CD4-positive, alpha-beta T cell (primary cell): ENCODE data around the gene ING4. TPM values are rescaled to one million over a fixed set of nuclear protein-coding genes. Genes with fewer than 3 reads are reported as not detected.

Experiments used
- ATAC-seq: fragments of 200-7000 bp; cut with Tn5 transposase; one replicate; pipeline ENCODE4 v1.10.0; 2022; ENCODE audit warnings: mild to moderate bottlenecking; ENCODE audit not compliant: poor library complexity
- CTCF ChIA-PET: fragments of 350-600 bp; sonication (Branson Sonifier 250); formaldehyde crosslinking; loops from one replicate; lab custom pipeline; 2021; ENCODE audit warnings: antibody characterized with exemption, inconsistent platforms; lab: Charles Lee
- POLR2A ChIA-PET: fragments of 350-600 bp; sonication (Branson Sonifier 250); formaldehyde crosslinking; loops from one replicate; lab custom pipeline; 2021; ENCODE audit warnings: antibody characterized with exemption, inconsistent platforms; lab: Charles Lee
- DNase-seq, 14 experiments: peaks; one replicate each; pipeline ENCODE4 v3.0.0-alpha.2; 2013 to 2020; ENCODE audit warnings: mixed read lengths in 2 of 14
- H3K27ac ChIP-seq, 2 donors: one replicate each; pipeline versions ENCODE4 v1.5.1 to v1.7.0; 2013; ENCODE audit warnings: low read length in 2 of 2, low read depth in 1 of 2, mild to moderate bottlenecking in 1 of 2
- H3K27me3 ChIP-seq, 2 experiments: 1 replicate in 1 of 2; 2 replicates in 1 of 2; pipeline versions ENCODE4 v1.6.1 to v1.7.0; 2013; ENCODE audit warnings: low read length in 2 of 2, control low read depth in 1 of 2, mild to moderate bottlenecking in 1 of 2, moderate library complexity in 1 of 2; ENCODE audit not compliant: insufficient read depth in 2 of 2, control insufficient read depth in 1 of 2
- H3K36me3 ChIP-seq: one replicate; pipeline ENCODE4 v1.6.1; 2013; ENCODE audit warnings: low read length, control low read depth; ENCODE audit not compliant: insufficient read depth
- H3K4me1 ChIP-seq: one replicate; pipeline ENCODE4 v1.6.1; 2013; ENCODE audit warnings: low read length, control low read depth; ENCODE audit not compliant: insufficient read depth
- H3K4me3 ChIP-seq: one replicate; pipeline ENCODE4 v1.5.1; 2013; ENCODE audit warnings: mild to moderate bottlenecking, low read length, moderate library complexity
- H3K9me3 ChIP-seq, 2 experiments: 1 replicate in 1 of 2; 2 replicates in 1 of 2; pipeline versions ENCODE4 v1.6.1 to v1.7.0; 2013; ENCODE audit warnings: low read length in 2 of 2, mild to moderate bottlenecking in 2 of 2, control low read depth in 1 of 2, moderate library complexity in 1 of 2; ENCODE audit not compliant: control insufficient read depth in 1 of 2, insufficient read depth in 1 of 2
- H3K27ac Mint-ChIP-seq: one replicate; pipeline ENCODE4 v1.8.0; 2020; ENCODE audit warnings: mixed read lengths
- H3K27me3 Mint-ChIP-seq: one replicate; pipeline ENCODE4 v1.8.0; 2021; ENCODE audit warnings: mixed read lengths
- H3K36me3 Mint-ChIP-seq: one replicate; pipeline ENCODE4 v1.8.0; 2021; ENCODE audit warnings: low read depth, mixed read lengths
- H3K4me1 Mint-ChIP-seq: one replicate; pipeline ENCODE4 v1.8.0; 2021; ENCODE audit warnings: low read depth, mixed read lengths
- H3K4me3 Mint-ChIP-seq: one replicate; pipeline ENCODE4 v1.8.0; 2020; ENCODE audit warnings: mild to moderate bottlenecking, mixed read lengths
- H3K9me3 Mint-ChIP-seq: one replicate; pipeline ENCODE4 v1.8.0; 2020; ENCODE audit warnings: mixed read lengths
- intact Hi-C, 2 experiments: fragments of 100-400 bp; cut with DNase I in 1 of 2; cut with micrococcal nuclease in 1 of 2; formaldehyde crosslinking; loops; one replicate each; pipeline versions ENCODE4 v1.15.1 to v1.9.0; 2023 to 2025; cut with DNase I, micrococcal nuclease
- total RNA-seq, 174 experiments: library from RNA in 2 of 174; stranded (reverse) in 2 of 174; gene quantifications; one replicate each; pipeline ENCODE4 v1.2.3 and lab custom pipeline; 2021 to 2026
- TF ChIP-seq, protein P1 (sequence below): fragments of 200-600 bp; IDR thresholded peaks from one replicate; pipeline ENCODE4 v1.8.0; 2022; ENCODE audit warnings: antibody characterized with exemption, mild to moderate bottlenecking

The ING4 gene
- total RNA-seq, 2 experiments from 2014 or later, result 13.8 to 17.4 TPM

- Histone ChIP-seq H3K4me3 (no peak overlapping the region), H3K27me3 (no peaks in the 10 kb centered on the region), H3K36me3 (peaks cover 4% of the 10 kb centered on the region), H3K9me3 (peaks cover 10 to 14% of the 10 kb centered on the region in 2 experiments), H3K27ac (no peak overlapping the region), H3K4me1 (peaks cover 12% of the 10 kb centered on the region)
- POLR2A ChIA-PET, result no interaction called here
- H3K4me1 Mint-ChIP-seq, result peaks cover 15% of the 10 kb centered on the region
- TF ChIP-seq, protein P1, sequence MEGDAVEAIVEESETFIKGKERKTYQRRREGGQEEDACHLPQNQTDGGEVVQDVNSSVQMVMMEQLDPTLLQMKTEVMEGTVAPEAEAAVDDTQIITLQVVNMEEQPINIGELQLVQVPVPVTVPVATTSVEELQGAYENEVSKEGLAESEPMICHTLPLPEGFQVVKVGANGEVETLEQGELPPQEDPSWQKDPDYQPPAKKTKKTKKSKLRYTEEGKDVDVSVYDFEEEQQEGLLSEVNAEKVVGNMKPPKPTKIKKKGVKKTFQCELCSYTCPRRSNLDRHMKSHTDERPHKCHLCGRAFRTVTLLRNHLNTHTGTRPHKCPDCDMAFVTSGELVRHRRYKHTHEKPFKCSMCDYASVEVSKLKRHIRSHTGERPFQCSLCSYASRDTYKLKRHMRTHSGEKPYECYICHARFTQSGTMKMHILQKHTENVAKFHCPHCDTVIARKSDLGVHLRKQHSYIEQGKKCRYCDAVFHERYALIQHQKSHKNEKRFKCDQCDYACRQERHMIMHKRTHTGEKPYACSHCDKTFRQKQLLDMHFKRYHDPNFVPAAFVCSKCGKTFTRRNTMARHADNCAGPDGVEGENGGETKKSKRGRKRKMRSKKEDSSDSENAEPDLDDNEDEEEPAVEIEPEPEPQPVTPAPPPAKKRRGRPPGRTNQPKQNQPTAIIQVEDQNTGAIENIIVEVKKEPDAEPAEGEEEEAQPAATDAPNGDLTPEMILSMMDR, result no peak
- ATAC-seq, result no peak
- CTCF ChIA-PET, result no interaction called here
- peak in 2 of 14 experiments; percentile 54 to 55 for DNase-seq
- no peaks in the 10 kb centered on the region for H3K9me3 Mint-ChIP-seq
- H3K4me3 Mint-ChIP-seq, result no peak overlapping the region
- H3K27ac Mint-ChIP-seq, result no peak overlapping the region
- H3K27me3 Mint-ChIP-seq, result no peaks in the 10 kb centered on the region
- intact Hi-C loops, result no loop called here
- H3K36me3 Mint-ChIP-seq, result peaks cover 18% of the 10 kb centered on the region
These were observed 18.7 kb downstream of the ING4 start for GRCh38 chr12:6644257-6644596.

DNA sequence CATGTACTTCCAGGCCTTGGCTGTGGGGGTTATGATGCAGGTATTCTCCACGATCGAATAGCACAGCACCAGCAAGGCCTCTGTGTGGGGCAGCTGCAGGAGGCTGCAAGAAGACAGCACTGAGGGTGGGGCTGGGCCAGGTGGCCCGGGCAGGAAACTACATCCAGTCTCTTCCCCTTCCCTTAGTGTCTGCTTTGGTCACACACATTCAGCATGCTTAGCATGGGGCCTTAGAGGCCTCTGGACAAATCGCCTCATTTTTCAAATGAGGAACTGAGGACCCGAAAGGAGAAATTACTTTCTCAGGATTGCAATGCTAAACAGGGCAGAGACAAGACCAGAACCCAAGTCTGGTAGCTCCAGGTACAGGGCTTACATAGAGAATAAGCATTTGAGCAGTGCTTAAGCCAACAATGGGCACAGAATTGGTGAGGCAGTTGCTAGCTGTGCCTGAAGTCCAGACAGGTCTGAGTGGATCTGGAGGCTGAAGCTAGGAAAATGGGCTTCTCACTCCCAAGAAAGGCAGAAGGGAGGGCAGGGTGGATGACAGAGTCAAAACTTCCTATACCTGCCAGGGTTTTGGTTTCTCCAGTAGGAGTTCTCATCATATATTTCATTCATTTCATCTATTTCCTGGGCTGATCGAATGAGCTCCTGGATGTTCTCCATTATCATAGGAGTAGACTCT lies 19.2 kb downstream of the ING4 start:
- ATAC-seq, result no peak
- Mint-ChIP-seq H3K4me1 (peaks cover 15% of the 10 kb centered on the region), H3K36me3 (peaks cover 18% of the 10 kb centered on the region), H3K27me3 (no peaks in the 10 kb centered on the region), H3K27ac (no peak overlapping the region), H3K4me3 (no peak overlapping the region), H3K9me3 (no peaks in the 10 kb centered on the region)
- H3K27ac ChIP-seq, result no peak overlapping the region
- ChIA-PET POLR2A (interaction anchor here (0.9 kb wide), 1 partner anchor 23 kb away, joined by 3 read pairs; no protein-coding TSS in a partner anchor), CTCF (no interaction called here)
- H3K4me3 ChIP-seq, result no peak overlapping the region
- no peaks in the 10 kb centered on the region for H3K27me3 ChIP-seq
- peaks cover 2% of the 10 kb centered on the region for H3K36me3 ChIP-seq
- TF ChIP-seq, protein P1, result no peak
- DNase-seq, result peak in 2 of 14 experiments; percentile 28 to 33
- intact Hi-C loops, result loop anchor here in 1 of 2 experiments (2.0 kb wide), 1 partner anchor 23 kb away; no protein-coding TSS in a partner anchor
- peaks cover 15% of the 10 kb centered on the region for H3K4me1 ChIP-seq
- peaks cover 10 to 14% of the 10 kb centered on the region in 2 experiments for H3K9me3 ChIP-seq

- POLR2A ChIA-PET, result no interaction called here
- H3K4me3 Mint-ChIP-seq, result no peak overlapping the region
These were observed 21.8 kb downstream of the ING4 start for GRCh38 chr12:6641131-6641530.

More at GRCh38 chr12:6641131-6641530, 21.8 kb downstream of the ING4 start:
- no peak for ATAC-seq
- H3K9me3 ChIP-seq, result peaks cover 10 to 14% of the 10 kb centered on the region in 2 experiments
- no peaks in the 10 kb centered on the region for H3K36me3 ChIP-seq
- Mint-ChIP-seq H3K4me1 (peaks cover 11% of the 10 kb centered on the region), H3K27me3 (no peaks in the 10 kb centered on the region), H3K9me3 (no peaks in the 10 kb centered on the region), H3K36me3 (no peaks in the 10 kb centered on the region), H3K27ac (no peak overlapping the region)
- intact Hi-C loops, result no loop called here
- peaks cover 11% of the 10 kb centered on the region for H3K4me1 ChIP-seq
- H3K4me3 ChIP-seq, result no peak overlapping the region
- TF ChIP-seq, protein P1, result no peak
- no peak for DNase-seq
- H3K27ac ChIP-seq, result no peak overlapping the region
- H3K27me3 ChIP-seq, result no peaks in the 10 kb centered on the region
- CTCF ChIA-PET, result no interaction called here
